Stomach smooth muscle (tissue), 2 donors: ENCODE measurements around the gene PUS7L.
A peak's percentile ranks its signal among the peaks of the same experiment; 100 is the strongest.
"Not testable (repeated sequence)": the region's sequence is repeated elsewhere in the genome, so short reads cannot be mapped to it uniquely, and the experiment has no call there.

ENCODE experiments used
- H3K27ac ChIP-seq: one replicate; pipeline ENCODE4 v1.7.0; 2013; ENCODE audit warnings: mild to moderate bottlenecking, low read length, inconsistent platforms
- H3K27me3 ChIP-seq, 2 donors: one replicate each; pipeline ENCODE4 v1.7.0; 2013; ENCODE audit warnings: low read length in 2 of 2; ENCODE audit not compliant: insufficient read depth in 2 of 2, control insufficient read depth in 1 of 2
- H3K36me3 ChIP-seq, 2 donors: one replicate each; pipeline ENCODE4 v1.7.0; 2013; ENCODE audit warnings: low read length in 2 of 2; ENCODE audit not compliant: control insufficient read depth in 2 of 2, insufficient read depth in 2 of 2
- H3K4me1 ChIP-seq: one replicate; pipeline ENCODE4 v1.7.0; 2013; ENCODE audit warnings: low read length; ENCODE audit not compliant: control insufficient read depth, insufficient read depth
- H3K4me3 ChIP-seq, 2 donors: one replicate each; pipeline ENCODE4 v1.7.0; 2013; ENCODE audit warnings: low read length in 2 of 2
- H3K9ac ChIP-seq, 2 donors: one replicate each; pipeline ENCODE4 v1.7.0; 2013; ENCODE audit warnings: low read length in 2 of 2, mild to moderate bottlenecking in 1 of 2
- H3K9me3 ChIP-seq, 2 donors: one replicate each; pipeline ENCODE4 v1.7.0; 2013; ENCODE audit warnings: low read length in 2 of 2; ENCODE audit not compliant: control insufficient read depth in 2 of 2
- donor health status: healthy.
- donor health status: Pancreatic carcinoma.

PUS7L gene

DNA sequence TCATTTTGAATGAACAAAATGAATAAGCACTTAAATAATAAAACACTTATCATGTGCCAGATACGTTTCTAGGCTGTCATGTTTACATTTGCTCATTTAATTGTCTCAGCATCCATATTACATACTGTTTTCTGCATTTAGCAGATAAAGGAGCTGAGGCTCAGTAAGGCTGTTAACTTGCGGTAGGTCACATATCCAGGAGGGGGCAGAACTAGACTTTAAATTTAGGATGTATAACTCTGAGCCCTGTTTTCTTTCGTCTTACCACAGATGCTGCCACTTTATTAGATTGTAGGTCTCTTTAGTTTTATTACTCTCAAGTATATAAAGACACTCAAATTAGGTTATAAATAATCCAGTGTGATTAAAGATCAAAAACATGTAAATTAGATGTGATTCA, 17.9 kb upstream of the PUS7L start:
- H3K27ac ChIP-seq, result no peak overlapping the region
- H3K36me3 ChIP-seq, result peaks cover 6 to 9% of the 10 kb centered on the region in 2 donors
- H3K4me3 ChIP-seq, result no peak overlapping the region
- H3K27me3 ChIP-seq, result no peaks in the 10 kb centered on the region
- H3K9me3 ChIP-seq, result no peaks in the 10 kb centered on the region
- no peaks in the 10 kb centered on the region for H3K4me1 ChIP-seq
- no peak overlapping the region for H3K9ac ChIP-seq

DNA sequence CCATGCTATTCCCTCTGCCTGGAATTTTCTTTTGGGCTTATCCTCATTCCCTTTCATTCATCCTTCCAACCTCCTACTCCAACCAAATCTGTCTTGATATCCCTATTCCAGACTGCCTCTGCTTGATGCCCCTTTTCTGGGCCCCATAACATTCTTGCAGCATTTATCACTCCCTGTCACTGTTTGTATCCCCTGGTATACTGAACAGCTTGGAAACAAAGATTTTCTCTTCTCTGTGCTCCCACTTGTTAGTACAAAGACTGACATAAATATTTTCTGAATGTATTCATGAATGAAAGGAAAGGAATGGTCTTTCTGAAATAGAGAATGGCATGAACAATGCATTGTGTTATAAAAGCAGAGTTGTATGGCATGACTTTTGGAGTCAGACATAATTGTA, 7.7 kb upstream of the PUS7L start:
- H3K9me3 ChIP-seq, result no peaks in the 10 kb centered on the region
- no peak overlapping the region for H3K27ac ChIP-seq
- H3K4me3 ChIP-seq, result no peak overlapping the region
- H3K4me1 ChIP-seq, result no peaks in the 10 kb centered on the region
- H3K27me3 ChIP-seq, result no peaks in the 10 kb centered on the region
- no peak overlapping the region for H3K9ac ChIP-seq
- H3K36me3 ChIP-seq, result peaks cover 6 to 10% of the 10 kb centered on the region in 2 donors

DNA sequence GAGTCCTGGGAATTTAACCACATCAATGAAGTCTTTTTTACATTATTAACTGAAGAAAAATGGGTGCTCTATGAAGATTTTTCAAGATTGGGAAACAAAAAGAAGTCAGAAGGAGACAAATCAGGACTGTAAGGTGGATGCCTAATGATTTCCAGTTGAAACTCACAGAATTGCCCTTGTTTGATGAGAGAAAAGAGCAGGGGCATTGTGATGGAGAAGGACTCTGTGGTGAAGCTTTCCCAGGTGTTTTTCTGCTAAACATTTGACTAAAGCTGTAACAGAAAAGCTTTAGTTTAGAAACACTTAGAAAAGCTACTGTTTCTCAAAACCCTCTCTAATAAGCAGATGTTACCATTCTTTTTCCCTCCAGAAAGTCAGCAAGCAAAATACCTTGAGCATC, 5.9 kb upstream of the PUS7L start:
- Histone ChIP-seq H3K9ac (no peak overlapping the region), H3K27ac (no peak overlapping the region), H3K36me3 (peaks cover 0 to 4% of the 10 kb centered on the region in 2 donors), H3K4me1 (peaks cover 2% of the 10 kb centered on the region), H3K4me3 (no peak overlapping the region), H3K27me3 (no peaks in the 10 kb centered on the region), H3K9me3 (no peaks in the 10 kb centered on the region)

DNA sequence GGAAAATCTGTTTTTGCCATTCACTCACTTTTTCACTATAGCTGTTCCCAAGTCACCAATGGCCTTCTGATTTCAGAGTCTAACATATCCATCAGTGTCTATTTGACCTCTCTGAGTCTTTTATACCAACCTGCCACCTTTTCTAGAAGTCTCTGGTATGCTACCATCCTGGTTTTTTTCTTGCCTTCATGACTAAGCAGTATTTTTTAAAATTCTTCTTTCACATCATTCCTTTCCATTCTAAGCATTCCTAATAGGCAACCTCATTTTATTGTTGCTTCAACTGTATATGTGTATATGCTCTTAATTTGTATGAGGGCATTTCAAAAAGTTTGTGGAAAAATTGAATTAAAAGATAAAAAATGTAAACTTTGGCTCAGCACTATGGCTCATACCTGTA, 5.2 kb upstream of the PUS7L start:
- Histone ChIP-seq H3K27ac (no peak overlapping the region), H3K9ac (no peak overlapping the region), H3K27me3 (no peaks in the 10 kb centered on the region), H3K4me1 (peaks cover 2% of the 10 kb centered on the region), H3K9me3 (no peaks in the 10 kb centered on the region), H3K36me3 (peaks cover 0 to 4% of the 10 kb centered on the region in 2 donors), H3K4me3 (no peak overlapping the region)

DNA sequence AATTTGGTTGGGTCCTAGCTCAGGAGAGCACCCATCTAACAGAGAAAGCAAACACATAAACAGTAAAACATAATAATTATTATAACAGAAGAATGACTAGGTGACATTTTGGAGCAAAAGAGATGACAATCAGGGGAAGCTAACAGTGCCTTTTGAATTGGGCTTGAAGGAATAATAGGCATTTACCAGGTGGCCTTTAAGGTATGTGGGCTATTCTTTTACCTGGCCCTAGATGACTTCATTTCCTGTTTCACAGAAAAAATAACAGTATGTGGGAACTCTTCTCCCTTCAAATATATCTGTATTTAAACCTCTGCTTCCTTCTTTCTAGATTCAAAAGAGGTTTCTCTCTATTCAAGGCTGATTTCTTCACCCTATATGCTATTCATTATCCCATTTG, 4.0 kb upstream of the PUS7L start:
- Histone ChIP-seq H3K9me3 (no peaks in the 10 kb centered on the region), H3K4me1 (peaks cover 7% of the 10 kb centered on the region), H3K36me3 (no peaks in the 10 kb centered on the region), H3K9ac (no peak overlapping the region), H3K4me3 (no peak overlapping the region), H3K27me3 (no peaks in the 10 kb centered on the region), H3K27ac (no peak overlapping the region)

DNA sequence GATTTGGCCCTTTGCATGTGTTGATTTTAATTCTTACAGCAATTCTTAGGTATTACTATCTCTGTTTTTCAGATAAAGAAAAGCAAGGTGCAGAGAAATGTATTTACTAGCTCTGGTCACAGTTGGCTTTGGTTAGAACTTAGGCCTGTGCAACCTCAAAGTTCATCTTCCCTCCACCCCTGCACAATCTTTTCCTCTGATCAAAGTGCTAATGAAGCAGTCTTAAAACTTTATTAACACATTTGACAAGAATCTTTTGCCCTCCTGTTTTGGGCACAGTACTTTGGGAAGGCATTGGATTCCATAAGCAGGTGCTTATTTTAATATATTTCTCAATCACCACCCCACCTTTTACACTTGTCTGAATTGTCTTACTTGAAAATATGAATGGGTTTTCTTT, 2.9 kb upstream of the PUS7L start:
- Histone ChIP-seq H3K27ac (no peak overlapping the region), H3K4me1 (peaks cover 7% of the 10 kb centered on the region), H3K9ac (no peak overlapping the region), H3K36me3 (no peaks in the 10 kb centered on the region), H3K4me3 (no peak overlapping the region), H3K27me3 (no peaks in the 10 kb centered on the region), H3K9me3 (no peaks in the 10 kb centered on the region)

DNA sequence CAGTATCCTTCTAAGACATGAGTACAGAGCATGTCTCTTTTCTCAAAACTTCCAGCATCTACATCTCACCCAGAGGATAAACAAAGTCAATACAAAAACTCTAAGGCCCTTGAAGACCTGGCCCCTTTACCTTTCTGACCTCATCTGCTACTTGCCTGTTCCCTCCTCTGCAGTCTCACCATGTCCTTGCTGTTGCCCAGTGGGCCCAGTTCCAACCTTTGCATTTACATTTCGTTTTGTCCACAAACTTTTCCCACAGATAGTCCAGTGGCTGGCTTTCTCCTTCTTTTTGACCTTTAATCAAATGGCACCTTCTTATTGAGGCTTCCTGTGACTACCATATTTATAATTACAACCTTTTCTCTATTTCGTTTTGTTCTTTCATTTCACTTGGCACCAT, 1.8 kb upstream of the PUS7L start:
- no peak overlapping the region for H3K27ac ChIP-seq
- H3K27me3 ChIP-seq, result no peaks in the 10 kb centered on the region
- peaks cover 7% of the 10 kb centered on the region for H3K4me1 ChIP-seq

DNA sequence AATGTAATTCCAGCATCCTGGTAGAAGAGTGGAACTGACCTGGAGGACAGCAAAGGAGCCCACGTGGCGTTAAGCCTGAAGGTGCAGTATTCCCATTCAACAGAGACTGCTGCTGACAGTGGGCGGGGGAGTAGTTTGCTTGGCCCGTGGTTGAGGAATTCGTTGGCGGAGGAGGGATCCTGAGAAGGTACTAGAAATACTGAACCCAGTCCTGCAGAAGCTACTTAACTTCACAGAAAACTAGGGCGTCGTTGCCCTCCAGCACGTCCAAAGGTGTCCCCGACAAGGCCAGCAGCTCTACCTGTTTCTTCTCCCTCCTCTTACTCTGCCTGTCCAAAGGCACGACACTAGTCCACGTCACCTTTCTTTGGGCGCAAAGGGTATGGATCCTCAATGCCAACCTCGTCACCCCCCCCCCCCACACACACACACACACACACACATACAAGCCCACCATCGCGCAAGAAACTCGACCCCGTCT, 303 bp downstream of the PUS7L start:
- Histone ChIP-seq H3K27ac (peak overlapping the region; percentile 42), H3K4me3 (peak overlapping the region; percentile 86 to 94), H3K9ac (peak overlapping the region; percentile 79 to 97), H3K9me3 (no peaks in the 10 kb centered on the region), H3K4me1 (peaks cover 7% of the 10 kb centered on the region), H3K36me3 (peaks cover 0 to 5% of the 10 kb centered on the region in 2 donors), H3K27me3 (no peaks in the 10 kb centered on the region)

More for the DNA sequence above, 1.8 kb upstream of the PUS7L start:
- Histone ChIP-seq H3K9me3 (no peaks in the 10 kb centered on the region), H3K36me3 (no peaks in the 10 kb centered on the region), H3K9ac (no peak overlapping the region), H3K4me3 (peak overlapping the region in 1 of 2 donors; percentile 94)

DNA sequence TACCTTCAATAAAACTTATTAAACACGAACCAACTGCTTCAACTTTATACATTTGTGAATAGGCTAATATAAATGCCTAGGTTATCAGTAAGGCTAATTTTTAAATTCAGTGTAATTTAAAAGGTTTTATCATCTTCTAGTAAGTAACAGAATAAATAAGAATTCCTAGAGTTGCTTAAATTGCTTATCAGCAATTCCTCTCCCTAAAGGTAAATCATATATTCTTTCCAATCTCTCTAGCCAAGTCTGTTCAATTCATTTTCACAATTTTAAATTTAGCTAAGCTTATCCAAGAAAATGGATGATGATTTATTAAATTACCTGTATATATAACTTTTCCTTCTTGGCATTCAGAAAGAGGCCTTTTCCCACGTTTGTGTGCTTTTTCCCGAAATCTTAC, 4.6 kb downstream of the PUS7L start:
- H3K27ac ChIP-seq, result no peak overlapping the region
- peaks cover 5% of the 10 kb centered on the region for H3K4me1 ChIP-seq
- peaks cover 0 to 5% of the 10 kb centered on the region in 2 donors for H3K36me3 ChIP-seq
- H3K9ac ChIP-seq, result no peak overlapping the region
- no peaks in the 10 kb centered on the region for H3K9me3 ChIP-seq
- no peak overlapping the region for H3K4me3 ChIP-seq
- H3K27me3 ChIP-seq, result no peaks in the 10 kb centered on the region

DNA sequence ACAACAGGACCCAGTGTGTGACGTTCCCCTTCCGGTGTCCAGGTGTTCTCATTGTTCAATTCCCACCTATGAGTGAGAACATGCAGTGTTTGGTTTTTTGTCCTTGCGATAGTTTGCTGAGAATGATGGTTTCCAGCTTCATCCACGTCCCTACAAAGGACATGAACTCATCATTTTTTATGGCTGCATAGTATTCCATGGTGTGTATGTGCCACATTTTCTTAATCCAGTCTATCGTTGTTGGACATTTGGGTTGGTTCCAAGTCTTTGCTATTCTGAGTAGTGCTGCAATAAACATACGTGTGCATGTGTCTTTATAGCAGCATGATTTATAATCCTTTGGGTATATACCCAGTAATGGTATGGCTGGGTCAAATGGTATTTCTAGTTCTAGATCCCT, 7.2 kb downstream of the PUS7L start:
- not testable (repeated sequence) for H3K4me1 ChIP-seq, H3K27ac ChIP-seq, H3K36me3 ChIP-seq, H3K9me3 ChIP-seq, H3K4me3 ChIP-seq, H3K9ac ChIP-seq, H3K27me3 ChIP-seq

DNA sequence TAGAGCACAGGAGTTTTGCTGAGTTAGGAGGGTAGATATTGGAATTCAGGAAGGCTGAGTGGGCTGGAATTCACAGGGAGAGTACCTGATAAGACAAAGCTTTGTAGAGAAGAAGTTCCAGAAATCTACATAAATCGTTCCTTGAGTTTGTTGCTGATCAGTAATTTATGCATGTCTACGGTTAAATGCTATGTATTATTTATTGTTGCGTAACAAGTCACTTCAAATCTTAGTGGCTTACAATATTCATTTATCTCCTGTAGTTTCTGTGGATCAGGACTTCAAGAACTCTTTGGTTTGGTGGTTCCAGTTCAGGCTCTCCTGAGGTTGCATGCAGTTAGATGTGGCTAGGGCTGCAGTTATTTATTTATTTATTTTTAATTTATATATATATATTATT, 7.8 kb downstream of the PUS7L start:
- no peak overlapping the region for H3K9ac ChIP-seq
- no peaks in the 10 kb centered on the region for H3K9me3 ChIP-seq
- H3K4me3 ChIP-seq, result no peak overlapping the region
- no peak overlapping the region for H3K27ac ChIP-seq
- no peaks in the 10 kb centered on the region for H3K4me1 ChIP-seq
- H3K27me3 ChIP-seq, result no peaks in the 10 kb centered on the region
- peaks cover 0 to 5% of the 10 kb centered on the region in 2 donors for H3K36me3 ChIP-seq
